CMK (cell line): ENCODE data around the gene ARHGEF4.

Experiments
- DNase-seq: peaks from one replicate; pipeline ENCODE4 v3.0.0-alpha.2; 2010; ENCODE audit warnings: low read depth

Gene ARHGEF4

DNA sequence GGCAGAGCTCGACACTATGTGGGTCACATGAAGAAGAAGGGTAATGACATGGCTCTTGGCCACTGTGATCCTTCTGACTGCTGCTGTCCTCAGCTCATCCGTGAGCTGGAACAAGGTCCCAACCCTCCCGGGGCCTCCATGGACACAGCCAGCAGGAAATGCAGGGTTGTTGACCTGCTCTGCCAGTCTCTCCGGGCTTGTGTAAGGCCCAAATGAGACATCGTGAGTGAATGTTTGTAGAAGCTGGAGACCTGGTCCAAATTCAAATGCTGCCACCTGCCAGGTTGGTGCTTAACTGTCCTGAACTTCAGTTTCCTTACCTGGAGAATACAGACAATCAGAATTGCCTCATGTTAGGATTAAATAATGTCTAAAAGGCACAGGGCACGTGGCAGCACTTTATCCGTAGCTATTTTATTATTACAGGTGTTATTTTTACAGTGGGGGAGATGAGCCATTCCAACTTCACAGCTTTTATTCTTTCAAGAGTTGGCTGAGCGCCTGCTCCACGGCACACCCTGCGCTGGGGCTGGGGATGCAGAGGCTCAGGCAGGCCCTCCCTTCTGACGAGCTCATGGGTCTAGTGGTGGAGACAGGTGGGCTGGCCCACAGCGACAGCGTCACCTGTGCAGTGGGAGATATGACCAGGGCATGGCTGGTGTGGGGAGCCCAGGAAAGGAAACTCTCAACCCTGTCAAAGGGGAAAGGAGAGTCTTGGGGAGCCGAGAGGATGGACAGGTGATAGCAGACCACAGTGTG lies 15.1 kb downstream of the ARHGEF4 start:
- DNase-seq: no peak

DNA sequence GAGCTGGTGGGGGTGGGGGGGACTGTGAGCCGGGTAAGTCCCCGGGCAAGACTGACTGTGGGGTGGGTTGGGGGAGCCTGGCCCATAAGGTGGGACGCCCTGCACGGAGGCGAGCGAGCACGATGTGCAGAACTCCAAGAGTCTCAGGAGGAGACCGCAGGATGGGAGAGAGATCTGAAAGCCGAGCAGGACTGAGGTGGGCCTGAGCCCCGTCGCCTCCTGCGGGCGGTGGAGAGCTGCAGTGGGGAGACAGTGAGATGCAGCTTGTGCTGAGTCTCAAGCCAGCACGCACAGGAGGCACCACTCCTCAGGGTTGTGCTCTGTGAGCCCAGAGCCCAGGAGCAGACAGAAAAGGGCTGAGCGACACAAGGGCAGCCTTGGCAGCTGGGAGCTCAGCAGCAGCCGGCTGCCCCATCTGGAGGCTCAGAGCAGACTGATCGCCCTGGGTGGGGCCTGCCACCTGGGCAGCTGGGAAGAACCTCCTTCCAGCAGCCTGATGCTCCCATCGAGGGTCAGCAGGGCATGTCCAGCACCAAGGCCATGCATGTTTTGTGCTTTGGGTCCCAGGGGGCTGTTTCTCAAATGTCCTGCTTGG lies 15.9 kb downstream of the ARHGEF4 start:
- DNase-seq: no peak

DNA sequence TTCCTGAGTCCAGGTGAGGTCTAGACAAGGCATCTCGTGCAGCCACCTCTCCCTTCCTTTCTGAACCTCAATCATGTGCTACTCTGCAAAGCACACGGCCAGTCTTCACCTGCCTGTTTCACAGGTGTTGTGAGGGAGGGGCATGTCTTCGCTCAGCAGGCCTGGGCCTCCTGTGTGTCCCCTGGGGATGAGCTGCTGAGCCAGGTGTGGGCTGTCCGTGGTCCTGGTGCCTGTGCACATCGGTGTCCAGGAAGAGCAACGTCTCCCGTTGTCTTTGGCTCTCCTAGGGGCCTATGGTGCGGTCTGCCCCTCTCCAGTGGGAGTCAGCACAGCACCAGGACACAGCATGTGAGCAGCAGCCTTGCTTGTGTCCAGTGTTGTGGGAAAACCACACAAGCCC lies 16.7 kb downstream of the ARHGEF4 start:
- no peak for DNase-seq

DNA sequence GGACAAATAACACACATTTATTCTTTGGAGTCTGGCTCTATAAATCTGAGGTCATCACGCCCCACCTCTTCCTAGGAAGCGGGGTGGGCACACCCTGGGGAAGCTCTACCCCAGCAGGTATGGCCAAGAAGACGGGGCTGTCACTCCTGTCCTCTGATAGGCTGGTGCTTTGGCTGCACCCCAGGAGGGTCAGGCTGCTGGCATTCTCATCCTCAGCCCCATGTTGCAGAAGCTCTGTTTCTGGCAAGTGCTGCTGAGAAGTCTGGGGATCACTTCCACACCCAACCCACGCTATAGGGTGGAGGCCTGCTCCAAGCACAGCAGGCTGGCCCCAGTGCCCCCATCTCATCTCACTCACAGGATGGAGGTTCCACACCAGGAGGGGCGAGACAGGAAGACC lies 17.6 kb downstream of the ARHGEF4 start:
- DNase-seq: no peak

DNA sequence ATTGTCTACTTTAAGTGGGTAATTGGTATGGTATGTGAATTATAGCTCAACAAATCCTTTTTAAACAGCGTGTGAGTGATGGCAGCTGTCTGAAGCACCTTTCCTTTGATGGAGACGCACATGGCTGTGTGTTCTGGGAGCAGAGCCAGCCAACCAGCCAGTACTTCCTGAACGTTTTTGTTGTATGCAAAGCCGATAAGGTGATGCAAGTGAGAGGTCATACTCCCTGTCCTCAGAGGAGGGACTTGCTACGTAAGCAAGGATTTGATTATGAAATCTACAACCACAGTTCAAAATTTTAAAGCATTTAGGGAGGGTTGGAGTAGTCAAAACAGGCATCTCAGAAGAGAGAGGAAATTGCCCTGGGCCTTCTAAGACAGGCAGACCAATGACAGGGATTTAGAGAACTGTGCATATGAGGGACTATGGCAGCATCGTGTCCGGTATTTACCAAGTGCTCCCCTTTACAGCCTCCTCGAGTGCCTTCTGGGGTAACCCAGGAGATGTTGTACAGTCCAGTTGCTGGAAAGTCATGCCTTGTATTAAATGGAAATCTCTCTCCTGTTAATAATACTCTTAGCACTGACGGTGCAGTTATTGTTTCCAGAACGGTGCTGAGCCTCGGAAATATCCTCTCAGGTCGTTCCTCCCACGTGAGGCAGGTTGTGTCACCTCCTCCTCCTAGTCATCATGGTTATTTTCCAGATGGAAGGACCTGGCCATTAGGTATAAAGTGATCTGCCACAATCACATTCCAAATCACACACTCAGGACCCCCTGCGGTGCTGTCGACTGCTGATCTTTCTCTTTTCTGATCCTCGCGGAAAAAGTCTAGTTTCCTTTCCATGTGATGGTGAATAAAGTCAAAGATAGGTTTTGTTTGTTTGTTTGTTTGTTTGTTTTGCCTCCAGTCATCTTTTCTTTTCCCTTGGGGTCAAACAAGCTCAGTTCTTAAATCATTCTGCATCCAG lies 28.4 kb downstream of the ARHGEF4 start:
- DNase-seq: no peak

DNA sequence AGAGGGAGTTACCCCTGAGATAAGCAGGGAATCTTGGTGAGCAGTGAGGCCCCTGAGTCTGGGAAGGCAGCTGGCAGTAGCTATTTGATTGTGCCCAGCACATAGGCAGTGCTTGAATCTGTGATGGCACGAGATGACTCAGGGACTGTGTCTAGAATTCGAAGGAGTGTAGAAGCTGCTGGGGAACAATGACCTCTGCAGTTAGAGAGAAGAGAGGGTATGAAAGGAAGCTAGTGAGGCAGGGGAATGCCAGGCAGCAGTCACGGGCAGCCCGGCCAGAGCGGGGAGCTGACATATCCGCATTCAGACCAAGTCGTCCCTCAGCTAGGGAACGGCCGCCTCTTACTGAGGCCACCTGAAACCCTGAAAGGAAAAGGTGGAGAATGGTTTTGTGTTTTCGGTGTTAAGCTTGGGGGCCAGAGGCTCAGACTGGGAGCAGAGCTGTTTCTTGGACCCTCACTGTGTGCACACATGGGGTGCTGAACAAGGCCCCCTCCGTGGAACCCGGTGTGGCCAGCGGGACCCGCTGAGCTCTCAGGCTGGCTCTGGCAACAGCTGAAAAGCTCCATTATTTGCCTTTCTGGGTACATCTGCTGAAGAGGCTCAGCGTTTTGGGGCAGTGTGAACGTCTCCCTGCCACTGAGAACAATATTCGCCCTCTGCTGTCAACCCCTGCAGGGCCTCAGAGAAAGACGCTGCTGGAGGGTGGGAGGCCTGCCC lies 32.9 kb downstream of the ARHGEF4 start:
- no peak for DNase-seq

DNA sequence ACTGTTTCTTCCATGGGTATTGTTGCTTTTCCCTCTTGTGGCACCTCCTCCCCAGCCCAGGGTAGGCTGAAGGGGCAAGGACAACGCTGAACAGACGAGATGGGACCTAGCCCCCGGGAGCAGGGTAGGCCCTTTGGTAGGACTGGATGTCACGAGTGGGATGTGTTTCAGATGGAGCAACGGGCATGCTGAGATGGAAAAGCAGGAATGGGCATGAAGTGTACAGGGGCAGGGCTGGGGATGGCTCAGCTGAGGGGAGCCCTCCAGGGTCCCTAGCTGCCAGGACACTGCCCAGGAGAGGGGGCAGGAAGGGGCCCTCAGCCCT lies 33.4 kb downstream of the ARHGEF4 start:
- DNase-seq: no peak

DNA sequence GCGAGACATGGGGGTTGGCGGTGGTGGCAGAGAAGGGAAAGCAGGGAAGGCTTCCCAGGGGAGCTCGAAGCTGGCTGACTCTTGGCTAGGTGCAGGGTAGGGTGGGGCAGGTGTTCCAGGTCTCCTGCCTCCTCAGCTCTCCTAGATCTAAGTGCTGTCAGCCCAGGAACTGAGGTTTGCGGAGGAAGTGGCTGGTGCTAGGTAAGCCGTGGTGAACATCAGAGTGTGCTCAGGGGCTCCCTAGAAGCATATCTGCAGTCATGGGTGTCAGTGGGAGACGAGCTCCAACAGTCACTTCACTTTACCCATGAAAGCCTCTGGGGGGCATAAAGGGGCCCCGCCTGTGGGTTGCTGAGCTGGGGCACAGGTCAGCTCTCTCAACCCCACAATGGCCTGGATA lies 34.1 kb downstream of the ARHGEF4 start:
- DNase-seq: no peak

DNA sequence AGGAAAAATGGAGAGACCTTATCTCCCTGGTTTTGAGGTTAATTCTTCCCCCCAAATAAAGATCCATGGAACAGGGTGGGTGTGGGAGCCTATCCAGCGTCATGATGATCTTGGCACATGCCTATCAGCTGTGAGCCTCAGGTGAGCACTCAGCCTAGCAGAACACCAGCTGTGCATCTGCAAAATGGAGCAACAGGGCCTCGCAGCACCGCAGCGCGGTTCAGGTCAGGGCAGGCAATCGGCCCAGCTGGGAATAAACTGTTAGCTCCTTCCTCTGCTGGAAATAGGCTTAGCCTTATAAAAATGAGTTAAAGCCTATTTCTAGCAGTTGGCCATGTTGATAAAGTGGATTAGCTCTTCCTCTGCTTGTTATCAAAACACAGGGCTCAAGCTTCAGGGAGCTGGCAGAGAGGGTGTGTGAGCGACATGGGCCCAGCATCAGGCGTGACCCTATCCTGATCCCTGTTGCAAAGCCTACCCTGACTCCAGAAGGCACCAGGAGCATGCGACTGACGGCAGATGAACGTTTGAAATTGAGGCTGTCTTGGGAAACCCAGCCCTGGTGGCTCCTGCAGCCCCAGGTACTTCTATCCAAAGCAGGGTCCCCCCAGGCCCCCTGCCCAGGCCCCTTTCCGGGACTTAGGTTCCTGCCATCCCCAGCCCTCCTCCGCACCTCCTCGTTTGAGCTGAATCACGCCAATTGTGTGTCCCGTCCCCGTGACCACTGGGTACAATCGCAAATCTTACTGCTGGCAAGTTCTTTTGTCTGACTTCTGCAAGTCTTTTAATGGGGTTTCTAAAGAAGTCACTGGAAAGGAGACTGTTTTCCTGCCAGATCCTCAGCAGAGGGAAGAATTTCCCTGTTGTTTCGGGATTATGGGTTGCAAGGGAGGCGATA lies 35.4 kb downstream of the ARHGEF4 start:
- DNase-seq: no peak

DNA sequence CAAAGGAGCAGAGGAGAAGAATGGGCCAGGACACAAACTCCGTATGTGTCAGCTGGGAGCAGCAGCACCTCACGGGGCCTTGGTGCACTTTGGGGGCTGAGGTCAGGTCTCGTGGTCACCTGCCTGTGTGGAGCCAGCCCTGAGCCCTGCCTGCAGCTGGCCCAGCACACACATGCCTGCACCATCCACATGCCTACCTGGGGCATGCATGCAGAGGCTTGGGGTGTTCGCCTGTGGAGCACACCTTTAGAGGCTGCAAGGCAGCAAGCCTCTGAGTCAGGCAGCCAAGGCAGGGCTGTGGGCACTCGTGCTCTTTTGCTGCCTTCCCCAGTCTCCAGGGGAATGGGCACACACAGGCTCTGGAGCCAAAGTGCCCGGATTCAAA lies 36.0 kb downstream of the ARHGEF4 start:
- DNase-seq: no peak

DNA sequence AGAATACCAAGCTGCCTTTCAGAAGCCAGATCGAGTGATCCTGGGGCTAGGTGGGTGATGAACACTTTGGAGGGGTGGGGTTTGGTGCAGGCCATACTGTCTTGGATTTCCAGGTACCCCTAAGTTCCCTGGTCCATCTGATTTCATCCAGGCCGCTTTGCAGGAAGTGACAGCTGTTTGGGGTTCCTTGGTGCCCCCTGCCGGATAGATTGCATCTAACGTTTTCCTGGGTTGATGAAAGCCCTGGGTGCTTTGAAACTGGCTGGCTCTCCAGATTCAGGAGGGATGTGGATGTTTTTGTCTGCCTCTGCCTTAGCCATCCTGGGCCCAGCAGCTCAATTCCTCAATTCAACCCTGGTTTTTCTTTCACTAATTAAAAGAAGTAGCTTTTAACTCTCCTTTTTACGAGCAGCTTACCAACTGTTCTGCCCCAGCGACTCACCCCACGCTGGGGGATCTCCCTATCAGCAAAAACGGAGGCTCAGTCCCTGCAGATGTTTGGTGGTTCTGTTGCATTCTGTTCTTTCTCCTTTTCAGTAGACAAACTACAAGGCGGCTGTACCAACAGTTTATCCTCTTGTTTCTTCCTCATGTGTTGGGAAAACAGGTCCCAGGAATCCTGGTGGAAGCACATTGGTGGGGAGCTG lies 37.1 kb downstream of the ARHGEF4 start:
- DNase-seq: no peak

DNA sequence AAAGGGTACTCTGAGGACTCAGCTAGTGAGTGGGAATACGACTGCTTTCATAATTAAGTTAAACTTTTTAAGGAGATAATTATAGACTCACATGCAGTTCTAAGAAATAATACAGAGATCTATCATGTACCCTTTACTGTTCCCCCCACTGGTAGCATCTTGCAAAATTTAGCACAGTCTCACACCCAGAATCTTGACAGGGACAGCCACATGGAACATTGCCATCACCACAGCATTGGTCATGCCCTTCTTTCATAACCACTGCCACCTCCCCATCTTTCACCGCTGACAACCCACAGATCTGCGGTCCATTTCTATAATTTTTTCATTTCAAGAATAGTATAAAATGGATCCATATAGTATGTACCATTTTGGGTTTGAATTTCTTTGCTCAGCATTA lies 37.8 kb downstream of the ARHGEF4 start:
- DNase-seq: no peak

DNA sequence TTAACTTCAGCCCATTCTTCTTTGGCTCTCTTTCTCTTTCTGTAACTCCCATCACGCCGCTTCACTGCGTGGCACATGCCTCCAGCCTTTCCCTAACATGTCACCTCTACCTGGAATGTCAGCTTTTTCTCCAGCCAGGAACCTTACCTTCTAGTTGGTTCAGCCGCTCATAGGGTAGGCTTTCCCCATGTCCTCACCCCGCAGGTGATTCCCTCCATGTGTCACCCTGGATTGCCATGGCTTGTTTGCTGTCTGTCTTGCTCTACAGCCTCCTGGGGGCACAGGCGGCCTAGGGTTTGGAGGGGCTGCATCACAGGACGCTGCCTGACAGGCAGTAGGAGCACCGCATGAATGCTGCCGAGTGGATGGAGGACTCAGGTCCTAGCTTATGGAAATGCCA lies 39.2 kb downstream of the ARHGEF4 start:
- DNase-seq: no peak

DNA sequence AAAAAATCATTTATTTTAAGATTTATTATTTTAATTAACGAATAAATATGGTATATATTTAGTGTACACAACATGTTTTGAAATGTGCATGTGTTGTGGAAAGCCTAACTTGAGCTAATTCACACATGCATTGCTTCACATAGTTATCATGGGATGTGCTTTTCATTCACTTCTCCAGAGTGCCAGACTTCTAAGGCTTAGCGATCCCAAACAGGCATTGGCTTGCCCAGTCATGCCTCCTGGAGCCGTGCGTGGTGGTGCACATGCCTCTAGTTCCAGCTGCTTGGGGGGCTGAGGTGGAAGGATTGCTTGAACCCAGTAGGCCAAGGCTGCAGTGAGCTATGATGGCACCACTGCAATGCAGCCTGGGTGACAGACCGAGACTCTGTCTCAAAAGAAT lies 40.5 kb downstream of the ARHGEF4 start:
- DNase-seq: no peak

DNA sequence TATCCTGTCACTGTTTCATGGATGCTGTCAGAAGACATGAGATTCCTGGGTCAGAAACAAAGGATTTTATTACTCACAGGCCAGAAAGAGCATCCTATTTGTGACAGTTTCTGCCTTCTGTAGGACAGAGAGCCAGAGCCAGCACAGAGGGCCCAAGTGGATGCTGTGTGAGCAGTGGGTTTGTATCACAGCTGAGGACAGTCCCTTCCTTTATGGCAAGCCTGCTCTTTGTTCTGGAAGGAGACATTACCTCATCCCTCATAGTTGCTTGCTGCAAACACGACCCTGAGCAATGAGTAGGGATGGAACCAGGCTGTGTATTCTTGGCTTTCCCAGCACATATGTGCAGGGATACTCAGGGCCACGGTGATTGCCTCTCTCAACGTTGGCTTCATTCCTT lies 41.6 kb downstream of the ARHGEF4 start:
- no peak for DNase-seq

DNA sequence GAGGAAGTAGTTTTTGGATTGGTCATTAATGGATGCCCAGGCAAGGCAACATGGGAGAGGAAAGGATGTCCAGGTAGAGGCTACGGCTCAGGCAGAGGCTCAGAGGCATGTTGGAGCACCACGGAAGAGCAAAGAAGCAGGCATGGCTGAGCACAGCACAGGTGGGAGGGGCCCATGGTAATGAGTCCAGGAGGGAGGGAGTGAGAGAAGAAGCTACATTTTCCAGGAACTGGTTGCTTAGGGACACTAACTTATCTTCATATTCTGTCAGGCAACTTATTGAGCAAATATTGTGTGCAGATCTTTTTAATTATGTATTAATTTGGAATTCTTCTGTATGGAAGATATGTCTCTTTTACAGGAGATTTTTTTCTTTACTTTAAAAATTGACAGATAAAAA lies 42.2 kb downstream of the ARHGEF4 start:
- no peak for DNase-seq

DNA sequence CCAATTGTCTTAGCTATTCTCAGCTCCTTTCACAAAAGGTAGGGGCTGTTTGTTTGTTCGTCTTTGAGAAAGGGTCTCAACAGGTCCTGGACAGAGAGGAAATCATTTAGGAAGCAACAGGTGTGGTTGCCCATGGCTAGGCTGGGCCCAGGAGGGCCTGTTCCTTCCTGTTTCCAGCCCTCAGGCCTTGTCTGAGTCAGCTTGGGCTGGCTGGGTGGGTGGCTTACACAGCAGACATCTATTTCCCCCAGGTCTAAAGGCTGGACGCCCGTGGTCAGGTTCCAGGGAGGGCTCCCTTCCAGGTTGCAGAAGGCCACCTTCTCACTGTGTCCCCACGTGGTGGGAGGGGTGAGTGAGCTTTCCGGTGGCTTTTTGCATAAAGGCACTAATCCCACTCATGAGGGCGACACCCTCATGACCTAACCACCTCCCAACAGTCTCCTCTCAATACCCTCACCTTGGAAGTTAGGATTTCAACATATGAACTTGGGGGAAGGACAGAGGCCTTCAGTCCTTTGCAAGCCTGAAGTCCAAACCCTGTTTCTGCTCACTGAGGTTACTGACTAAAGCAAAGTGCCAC lies 45.5 kb downstream of the ARHGEF4 start:
- DNase-seq: no peak

DNA sequence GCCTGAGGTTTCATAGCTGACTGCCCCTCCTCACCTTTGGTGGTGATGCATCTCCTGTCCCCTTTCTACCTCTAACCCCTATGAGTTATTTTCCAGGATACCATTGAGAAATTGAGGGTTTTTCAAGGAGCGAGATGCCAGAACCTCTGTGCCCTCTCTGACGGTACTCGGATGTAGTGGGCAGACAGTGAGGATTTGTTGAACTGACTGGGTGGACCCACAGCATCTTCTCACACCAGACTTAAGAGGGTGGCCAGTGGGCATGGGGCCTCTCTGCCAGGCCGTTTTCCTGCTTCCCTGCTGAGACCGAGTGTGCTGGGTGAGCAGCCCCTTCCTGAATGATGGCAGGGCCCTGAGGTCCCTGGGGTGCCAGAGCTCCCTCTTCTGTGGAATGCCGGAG lies 46.3 kb downstream of the ARHGEF4 start:
- no peak for DNase-seq

DNA sequence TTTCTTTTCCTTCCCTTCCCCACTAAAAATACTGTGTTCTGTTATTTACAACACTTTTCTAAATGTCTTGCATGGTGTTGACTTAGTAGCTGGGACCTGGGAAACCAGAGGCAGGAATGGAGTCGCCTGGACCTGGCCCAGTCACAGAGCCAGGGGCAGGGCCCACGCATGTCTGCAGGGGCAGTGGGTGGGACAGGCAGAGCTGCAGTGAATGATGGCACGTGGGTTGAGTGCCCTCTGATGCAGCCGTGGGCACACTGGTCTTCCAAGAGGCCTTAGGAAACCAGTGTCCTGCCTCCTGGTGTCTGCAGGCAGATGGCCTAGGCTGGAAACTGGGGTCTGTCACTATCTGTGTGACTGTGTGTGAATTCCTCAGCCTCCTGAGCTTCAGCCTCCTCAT lies 46.8 kb downstream of the ARHGEF4 start:
- no peak for DNase-seq

DNA sequence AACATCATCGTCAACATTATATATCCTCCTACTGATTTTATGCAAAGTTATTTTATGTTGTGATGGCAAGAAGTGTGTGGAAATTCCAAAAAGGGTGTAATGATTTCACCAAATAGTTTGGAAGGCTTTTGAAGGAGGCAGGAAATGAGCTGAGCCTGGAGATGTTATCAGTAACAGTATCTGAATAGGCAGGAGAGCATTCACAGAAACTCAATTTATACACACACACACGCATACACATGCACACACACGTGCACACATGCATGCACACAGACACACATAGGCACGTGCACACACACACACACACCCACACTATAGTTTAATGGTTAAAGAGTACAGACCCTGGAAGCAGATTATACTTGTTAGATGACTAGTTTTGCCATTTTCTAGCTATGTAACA lies 47.3 kb downstream of the ARHGEF4 start:
- DNase-seq: no peak

DNA sequence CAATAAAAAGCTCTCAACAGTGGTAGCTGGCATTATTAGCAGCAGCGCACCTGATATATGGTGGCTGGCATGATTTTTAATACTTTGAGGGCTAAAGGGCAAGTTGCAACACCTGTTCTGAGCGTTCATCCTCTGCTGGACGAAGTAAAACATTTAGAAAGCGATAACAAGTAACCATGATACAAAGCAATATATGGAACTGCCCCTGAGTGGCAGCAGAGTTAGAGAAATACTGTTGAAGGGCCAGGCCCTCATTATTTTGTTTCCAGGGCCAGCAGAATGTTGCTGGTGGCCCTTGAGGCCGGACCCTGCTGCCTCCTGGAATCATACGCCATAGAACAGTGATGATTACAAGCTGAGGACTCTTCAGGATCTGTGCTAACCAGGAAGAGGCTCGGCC lies 47.8 kb downstream of the ARHGEF4 start:
- DNase-seq: no peak
